HG03558 (cell line): ENCODE results near the gene FNBP1.
"Not testable (repeated sequence)": the region's sequence is repeated elsewhere in the genome, so short reads cannot be mapped to it uniquely, and the experiment has no call there.

Experiments
- ATAC-seq: cut with Tn5 transposase; IDR thresholded peaks from one replicate; pipeline ENCODE4 v1.9.1; 2021; ENCODE audit warnings: moderate number of reproducible peaks; ENCODE audit not compliant: unreplicated experiment; ENCODE audit errors: extremely low read depth

The FNBP1 gene

GRCh38 chr9:129968690-129969485, 74.1 kb downstream of the FNBP1 start:
- ATAC-seq = no peak

DNA sequence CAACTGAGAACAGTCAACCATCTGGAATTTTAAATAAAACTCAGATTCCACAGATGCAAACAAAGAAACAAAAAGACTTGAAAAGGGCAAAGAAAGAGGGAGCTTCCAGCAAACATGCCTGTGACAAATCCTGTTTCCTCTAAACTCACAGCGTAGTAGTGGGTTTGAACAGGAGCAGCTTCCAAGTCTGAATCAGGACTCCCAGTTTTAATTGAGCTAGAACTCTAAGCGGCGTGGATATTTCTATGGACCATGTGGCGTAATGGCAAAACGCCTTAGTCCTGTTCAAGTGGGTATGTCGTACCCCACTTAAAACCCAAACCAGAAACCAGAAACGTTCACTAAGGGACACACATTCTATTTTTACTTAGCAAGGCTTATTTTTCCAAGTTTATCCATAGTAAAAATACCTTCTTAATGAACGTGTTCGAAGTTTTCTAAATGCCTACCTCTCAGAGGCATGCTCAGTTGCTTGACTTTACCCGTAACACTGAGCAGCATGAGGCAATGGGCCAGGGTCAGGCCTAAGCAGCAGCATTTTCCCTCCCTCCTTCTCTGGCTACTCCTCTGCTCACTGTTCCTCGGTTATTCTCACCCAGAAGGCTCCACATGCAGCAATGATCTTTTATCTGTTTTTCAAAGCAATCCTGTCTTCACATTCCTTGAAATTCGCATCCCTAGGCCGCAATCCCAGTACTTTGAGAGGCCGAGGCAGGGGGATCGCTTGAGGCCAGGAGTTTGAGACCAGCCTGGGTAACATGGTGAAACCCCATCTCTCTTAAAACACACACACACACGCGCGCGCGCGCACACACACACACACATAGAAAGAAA, 77.9 kb downstream of the FNBP1 start:
- ATAC-seq = no peak

DNA sequence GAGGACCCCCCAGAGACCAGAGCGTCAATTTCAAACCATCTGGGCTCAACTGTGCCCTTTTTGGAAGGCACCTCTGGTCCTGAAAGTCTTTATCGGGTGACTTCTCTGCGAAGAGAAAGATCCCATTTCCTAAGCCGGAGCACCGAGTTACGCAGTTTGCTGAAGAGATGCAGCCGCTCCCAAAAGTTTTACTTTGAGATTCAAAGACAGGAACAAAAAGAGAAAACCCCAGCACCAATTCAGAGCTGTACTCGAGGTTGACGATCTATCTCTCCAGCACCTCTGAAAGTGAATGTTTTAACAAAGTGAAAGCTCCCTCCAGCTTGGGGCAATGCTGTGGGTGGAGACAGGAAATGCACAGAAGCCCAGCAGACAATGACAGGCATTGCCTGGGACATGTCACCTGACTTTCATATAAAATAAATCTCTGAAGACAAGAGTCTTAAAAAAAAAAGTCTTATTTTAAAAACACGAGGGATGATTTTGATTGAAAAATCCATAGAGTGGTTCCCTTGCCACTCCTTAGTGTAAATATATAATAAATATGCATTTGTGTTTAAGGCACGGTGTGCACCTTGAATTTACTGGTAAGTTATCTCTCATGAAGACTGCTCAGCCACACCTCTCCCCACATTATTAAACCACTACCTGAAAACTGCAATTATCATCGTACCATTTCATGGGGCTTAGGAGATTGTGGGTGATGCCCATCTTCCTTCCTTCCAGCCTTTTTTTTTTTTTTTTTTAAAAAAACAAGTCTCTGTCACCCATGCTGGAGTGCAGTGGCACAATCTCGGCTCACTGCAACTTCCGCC, 79.9 kb downstream of the FNBP1 start:
- ATAC-seq = no peak

GRCh38 chr9:129962451-129962864, 80.5 kb downstream of the FNBP1 start:
- no peak for ATAC-seq

GRCh38 chr9:129958796-129959195, 84.2 kb downstream of the FNBP1 start:
- no peak for ATAC-seq

DNA sequence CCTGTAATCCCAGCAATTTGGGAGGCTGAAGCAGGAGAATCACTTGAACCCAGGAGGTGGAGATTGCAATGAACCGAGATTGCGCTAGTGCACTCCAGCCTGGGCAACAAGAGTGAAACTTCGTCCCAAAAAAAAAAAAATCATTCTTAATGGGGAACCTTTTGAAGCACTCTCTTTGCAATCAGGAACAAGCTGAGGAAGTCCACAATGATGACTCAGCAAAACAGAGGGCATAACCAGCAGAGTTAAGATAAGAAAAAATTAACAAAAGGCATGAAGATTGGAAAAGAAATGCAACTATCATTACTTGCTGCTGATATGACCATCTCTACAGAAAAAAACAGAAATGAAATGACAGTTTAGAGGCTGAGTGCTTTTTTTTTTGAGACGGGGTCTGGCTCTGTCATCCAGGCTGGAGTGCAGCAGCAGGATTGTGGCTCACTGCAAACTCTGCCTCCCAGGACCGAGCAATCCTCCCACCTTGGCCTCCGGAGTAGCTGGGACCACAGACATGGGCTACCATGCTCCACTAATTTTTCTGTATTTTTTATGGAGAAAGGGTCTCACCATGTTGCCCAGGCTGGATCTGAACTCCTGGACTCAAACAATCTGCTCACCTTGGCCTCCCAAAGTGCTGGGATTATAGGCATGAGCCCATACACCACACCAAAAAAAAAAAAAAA, 88.0 kb downstream of the FNBP1 start:
- ATAC-seq = no peak

- no peak for ATAC-seq
These were observed 89.3 kb downstream of the FNBP1 start for GRCh38 chr9:129953736-129954135.

DNA sequence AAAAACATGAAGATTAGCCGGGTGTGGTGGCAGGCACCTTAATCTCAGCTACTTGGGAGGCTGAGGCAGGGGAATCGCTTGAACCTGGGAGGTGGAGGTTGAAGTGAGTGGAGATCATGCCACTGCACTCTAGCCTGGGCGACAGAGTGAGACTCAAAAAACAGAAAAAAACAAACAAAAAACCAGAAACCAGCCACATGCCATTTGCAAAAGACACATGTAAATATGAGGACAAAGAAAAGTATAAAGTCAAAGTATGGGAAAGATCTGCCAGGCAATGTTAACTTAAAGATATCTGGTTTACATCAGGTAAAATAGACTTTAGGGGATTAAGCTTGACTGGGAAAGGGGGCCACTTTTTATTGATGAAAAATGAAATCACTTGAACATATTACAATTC, 90.7 kb downstream of the FNBP1 start:
- no peak for ATAC-seq

DNA sequence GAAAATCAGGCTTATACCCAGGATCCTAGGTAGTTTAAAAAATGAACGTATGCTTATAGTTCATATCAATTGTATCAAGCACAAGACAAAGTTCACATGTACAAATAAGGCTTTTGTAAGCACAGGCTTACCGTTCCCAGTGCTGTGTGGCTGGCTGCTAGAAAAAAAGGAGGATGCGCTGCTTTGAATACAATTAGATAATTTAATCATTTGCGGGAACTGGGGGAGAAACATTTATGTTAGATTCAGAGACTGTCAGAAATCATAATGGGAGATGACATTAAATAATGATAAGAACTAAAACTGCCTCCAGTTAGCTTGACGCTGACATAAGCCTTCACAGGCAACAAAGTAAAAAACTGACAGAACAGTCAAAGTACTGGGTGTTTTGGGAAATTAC, 93.2 kb downstream of the FNBP1 start:
- no peak for ATAC-seq

- not testable (repeated sequence) for ATAC-seq
These were observed 94.4 kb downstream of the FNBP1 start for GRCh38 chr9:129948626-129949025.

DNA sequence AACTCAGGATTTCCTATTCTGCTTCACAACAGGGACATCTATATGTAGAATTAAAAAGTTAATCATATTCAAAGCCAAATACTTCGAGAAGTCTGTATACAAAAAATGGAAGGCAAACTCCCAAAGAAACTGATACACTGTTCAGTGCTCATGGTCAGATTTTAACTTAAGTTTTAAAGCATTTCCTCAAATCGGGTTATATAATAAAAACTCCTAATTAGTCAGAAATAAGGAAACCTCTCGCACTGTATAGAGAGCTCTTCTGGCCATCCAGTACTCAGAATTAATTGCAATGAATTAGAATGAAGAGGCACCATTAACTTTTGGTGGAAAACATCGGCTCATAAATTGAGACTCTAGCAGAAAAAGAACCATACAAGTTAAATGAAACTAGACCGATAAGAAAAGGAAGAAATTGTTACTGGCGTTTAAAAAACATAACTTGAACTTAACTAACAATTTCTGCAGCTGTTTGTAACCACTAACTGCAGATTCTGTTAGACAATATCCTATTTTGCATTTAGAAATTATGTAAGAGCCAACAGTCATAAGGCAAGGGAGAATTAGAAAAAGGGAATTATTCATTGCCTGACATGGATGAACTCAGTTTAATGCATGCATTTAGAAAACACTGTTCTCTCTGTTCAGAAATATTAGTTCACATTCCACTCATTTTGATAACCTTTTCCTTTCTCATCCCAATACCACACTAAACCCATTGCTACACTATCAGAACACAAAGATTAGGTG, 96.6 kb downstream of the FNBP1 start:
- ATAC-seq = no peak

GRCh38 chr9:129945314-129945713, 97.7 kb downstream of the FNBP1 start:
- no peak for ATAC-seq

GRCh38 chr9:129944506-129945116, 98.4 kb downstream of the FNBP1 start:
- ATAC-seq = no peak

- ATAC-seq = no peak
These were observed 103.6 kb downstream of the FNBP1 start for GRCh38 chr9:129939431-129939830.

DNA sequence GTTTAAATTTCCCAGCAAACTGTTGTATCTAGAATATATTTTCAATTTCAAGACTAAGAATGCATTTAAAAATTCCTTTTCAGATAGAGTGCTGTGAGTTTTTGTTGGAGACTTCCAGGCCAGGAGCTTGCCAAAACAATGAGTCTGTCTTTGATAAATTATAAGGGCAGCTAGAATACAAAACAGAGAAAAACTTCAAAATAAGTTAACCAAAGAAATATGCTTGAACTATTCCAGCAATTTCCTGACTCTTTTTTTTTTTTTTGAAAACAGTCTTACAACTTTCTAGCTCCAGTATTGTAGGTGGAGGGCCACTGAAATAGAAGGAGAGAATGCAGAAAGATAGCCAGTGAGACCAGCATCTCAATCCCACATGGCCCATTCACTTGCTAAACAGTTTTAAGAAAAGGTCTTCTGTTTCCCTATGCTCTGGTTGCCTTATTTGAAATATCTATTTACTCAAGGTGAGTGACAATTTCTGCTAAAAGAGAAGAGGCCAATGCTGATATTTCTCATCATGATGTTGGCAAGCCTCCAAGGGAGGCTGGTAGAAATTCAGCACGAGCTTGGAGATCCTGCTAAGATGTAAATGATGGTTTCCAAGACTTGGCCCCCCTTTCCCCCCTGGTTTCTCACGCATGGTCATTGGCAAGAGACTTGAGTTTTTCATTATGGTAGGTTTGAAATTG, 104.6 kb downstream of the FNBP1 start:
- ATAC-seq = no peak

GRCh38 chr9:129937879-129938278, 105.1 kb downstream of the FNBP1 start:
- not testable (repeated sequence) for ATAC-seq

- no peak for ATAC-seq
These were observed 106.8 kb downstream of the FNBP1 start for GRCh38 chr9:129936222-129936621.

- no peak for ATAC-seq
These were observed 108.2 kb downstream of the FNBP1 start for GRCh38 chr9:129934780-129935179.
